HG03159 (cell line): Measurements from ENCODE around the gene MYL11.
"Not testable (repeated sequence)": the region's sequence is repeated elsewhere in the genome, so short reads cannot be mapped to it uniquely, and the experiment has no call there.

ENCODE experiments used
- ATAC-seq: cut with Tn5 transposase; IDR thresholded peaks from one replicate; pipeline ENCODE4 v1.9.1; 2021; ENCODE audit warnings: mild to moderate bottlenecking, moderate library complexity; ENCODE audit not compliant: unreplicated experiment

Gene MYL11

DNA sequence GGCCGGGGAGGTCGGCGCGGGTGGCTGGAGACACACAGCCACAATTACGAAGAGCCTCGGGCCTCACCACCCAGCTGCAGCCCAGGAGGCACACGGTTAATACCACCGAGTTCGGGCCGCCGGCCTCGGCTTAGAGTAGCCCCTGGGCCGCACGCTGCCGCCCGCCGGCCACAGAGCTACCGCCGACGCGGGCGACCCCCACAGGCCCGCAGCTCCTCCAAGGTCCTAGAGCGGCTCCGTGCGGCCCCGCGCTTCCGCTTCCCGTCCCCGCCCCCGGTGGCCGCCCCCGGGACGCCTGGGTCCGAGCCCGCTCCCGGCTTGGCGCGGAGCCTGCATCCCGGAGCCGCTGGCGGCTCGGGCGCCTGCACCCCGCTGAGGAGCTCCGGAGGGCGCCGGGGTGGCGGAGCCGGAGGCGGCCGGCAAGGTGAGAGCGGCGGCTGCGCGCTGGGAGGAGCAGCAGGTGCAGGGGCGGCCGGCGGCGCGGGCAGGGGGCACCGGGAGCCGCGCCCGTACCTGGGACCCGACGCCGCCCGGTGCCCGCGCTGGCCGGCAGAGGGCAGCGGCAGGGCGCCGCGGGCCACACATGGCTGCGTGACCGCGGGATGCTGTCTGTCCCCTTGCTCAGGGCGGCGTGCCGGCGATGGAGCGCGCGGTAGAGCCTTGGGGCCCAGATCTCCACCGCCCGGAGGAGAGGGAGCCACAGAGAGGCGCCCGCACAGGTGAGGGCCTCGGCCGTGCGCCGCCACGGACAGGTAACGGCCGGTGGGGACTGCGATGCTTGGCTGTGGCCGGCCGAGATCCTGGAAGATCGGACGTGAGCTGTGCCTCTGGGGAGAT lies 20.8 kb downstream of the MYL11 start, which contains the start of gene ZNF48:
Gene ZNF48, plus strand, starts transcription at position 266 of the 837 bp plus-strand sequence. Its CDS starts 375 bp downstream, at position 641.
- ATAC-seq = peak; percentile 65

DNA sequence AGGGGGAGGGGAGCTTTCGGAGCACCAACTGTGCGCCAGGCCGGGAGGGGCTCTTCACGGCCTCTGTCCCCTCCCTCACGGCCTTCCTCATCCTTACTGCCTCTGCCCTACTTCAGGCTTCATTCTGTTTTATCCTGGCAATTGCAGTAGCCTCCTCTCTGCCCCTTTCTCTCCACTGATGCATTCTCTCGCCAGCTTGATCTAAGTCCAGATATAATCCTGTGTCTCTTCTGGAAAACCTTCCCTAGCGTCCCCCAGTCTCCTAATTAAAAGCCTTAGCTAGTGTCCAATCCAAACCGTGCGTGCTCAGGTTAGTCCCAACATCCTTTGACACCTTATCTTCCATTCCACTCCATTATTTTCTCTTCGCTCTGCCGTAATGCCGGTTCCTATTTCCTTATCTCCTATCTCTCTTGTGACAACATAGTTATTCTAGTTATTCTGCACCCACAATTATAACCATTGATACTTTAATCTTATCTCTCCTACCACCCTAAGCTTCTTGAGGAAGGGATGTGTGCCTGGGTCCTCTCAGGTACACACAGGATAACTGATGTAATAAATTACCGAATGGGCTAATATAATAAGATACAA lies 21.5 kb downstream of the MYL11 start:
- ATAC-seq = no peak

DNA sequence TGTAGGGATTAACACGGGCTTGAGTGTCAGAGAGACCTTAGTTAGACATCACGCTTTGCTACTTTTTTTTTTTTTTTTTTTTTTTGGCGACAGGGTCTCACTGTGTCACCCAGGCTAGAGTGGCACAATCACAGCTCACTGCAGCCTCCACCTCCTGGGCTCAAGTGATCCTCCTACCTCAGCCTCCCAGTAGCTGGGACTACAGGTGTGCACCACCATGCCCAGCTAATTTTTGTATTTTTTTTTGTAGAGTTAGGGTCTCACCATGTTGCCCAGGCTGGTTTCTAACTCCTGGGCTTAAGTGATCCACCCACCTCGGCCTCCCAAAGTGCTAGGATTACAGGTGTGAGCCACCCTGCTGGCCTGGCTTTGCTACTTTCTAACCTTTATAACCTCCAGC lies 22.0 kb downstream of the MYL11 start:
- ATAC-seq = not testable (repeated sequence)

DNA sequence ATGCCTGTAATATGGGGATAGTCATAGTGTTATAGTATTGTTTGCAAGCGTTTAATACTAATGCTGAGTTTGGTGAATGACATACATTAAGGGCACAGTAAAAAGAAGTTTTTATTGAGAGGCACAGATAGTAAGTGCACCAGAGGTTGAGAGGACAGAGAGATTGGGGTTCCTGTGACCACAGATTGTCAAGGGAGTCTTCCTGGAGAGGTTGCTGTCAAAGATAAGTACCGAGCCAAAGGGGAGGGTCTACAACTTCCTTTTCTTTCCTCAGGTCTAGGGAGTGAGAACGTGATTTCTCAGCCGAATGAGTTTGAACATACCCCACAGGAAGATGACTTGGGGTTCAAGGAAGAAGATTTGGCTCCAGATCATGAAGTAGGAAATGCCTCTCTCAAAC lies 22.5 kb downstream of the MYL11 start:
- ATAC-seq = no peak

DNA sequence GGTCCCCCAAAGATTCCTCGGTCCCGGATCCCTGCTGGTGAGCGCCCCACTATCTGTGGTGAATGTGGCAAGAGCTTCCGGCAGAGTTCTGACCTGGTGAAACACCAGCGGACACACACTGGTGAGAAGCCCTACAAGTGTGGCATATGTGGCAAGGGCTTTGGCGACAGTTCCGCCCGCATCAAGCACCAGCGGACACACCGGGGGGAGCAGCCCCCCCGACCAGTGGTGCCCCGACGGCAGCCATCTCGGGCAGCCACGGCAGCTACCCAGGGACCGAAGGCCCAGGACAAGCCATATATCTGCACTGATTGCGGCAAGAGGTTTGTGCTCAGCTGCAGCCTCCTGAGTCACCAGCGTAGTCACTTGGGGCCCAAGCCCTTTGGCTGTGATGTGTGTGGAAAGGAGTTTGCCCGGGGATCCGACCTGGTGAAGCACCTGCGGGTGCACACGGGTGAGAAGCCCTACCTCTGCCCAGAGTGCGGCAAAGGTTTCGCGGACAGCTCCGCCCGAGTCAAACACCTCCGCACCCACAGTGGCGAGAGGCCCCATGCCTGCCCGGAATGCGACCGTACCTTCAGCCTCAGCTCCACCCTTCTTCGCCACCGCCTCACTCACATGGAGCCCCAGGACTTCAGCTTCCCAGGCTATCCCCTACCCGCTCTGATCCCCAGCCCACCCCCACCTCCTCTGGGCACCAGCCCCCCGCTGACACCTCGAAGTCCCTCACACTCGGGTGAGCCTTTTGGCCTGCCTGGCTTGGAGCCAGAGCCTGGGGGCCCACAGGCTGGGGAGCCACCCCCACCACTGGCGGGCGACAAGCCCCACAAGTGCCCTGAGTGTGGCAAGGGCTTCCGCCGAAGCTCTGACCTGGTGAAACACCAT lies 23.4 kb downstream of the MYL11 start:
- no peak for ATAC-seq

DNA sequence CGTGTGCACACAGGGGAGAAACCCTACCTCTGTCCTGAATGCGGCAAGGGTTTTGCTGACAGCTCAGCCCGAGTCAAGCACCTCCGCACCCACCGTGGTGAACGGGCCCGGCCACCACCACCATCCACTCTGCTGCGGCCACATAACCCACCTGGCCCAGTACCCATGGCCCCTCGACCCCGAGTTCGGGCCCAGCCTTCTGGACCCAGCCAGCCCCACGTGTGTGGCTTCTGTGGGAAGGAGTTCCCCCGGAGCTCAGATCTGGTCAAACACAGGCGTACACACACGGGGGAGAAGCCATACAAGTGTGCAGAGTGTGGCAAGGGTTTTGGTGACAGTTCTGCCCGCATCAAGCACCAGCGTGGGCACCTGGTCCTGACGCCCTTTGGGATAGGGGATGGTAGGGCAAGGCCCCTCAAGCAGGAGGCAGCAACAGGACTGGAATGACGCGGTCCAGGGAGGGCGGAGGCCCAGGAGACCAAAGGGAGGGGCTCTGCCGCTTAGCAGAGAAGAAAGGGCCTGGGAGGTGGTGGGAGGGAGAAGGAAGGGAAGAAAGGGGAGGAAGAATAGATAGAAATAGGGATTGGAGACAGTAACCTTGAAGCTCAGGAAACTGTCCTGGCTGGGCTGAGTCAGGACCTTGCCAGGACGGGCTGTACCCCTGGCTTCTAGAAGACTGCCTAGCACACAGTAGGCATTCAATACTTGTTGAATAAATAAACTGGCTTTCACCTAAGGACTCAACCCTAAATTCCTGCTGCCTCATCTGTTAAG lies 24.2 kb downstream of the MYL11 start:
- no peak for ATAC-seq

DNA sequence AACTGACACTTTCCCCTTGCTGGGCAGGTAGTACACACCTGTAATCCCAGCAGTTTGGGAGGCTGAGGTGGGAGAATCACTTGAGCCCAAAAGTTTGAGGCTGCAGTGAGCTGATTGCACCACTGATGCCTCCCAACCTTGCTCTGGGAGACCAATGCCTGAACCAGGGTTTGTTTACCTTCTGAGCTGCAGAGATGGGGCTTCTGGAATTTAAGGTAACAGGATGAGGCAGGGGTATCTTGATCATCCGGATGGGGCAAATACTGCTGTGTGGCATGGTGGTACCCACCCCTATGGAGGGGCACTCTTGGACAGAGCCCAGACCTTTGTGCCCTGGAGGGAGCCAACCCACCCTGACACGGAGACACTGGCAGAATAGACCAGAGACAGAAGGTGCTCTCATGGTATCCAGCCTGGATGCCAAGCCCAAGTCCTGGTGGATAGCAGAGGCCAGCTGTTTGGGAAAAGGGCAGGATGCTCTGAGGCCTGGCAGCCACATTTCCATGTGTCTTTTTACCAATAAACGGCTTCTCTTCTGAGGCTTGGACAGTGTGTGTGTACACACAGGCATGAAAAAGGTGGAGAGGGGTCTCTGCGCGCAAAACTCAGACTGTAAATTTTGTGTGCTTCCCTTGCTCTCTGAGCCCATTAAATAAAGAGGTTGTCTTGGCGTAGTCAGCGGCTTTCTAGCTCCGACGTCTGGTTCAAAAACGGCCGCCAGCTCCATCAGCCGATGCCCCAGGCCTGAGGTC lies 25.0 kb downstream of the MYL11 start:
- ATAC-seq = no peak

DNA sequence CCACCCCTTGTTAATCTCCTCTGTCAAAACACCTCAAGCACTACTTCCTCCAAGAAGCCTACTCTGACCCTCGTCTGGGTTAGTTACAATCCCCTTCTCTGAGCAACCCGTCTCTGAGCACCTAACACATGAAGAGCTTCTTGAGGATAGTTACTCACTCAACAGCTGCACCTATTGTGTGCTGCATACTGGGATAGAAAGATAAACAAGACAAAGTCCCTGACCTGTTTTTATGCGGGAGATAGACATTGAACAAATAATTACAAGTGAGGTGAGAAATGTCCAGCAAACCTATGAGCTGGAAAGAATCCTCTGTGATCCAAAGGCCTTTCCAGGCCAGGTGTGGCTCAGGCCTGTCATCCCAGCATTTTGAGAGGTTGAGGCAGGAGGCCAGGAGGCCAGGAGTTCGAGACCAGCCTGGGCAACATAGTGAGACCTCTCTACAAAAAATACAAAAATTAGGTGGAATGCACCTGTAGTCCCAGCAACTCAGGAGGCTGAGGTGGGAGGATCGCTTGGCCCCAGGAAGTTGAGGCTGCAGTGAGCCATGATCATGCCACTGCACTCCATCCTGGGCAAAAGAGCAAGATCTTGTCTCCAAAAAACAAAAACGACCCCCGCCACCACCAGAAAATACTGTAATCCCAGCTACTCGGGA lies 27.3 kb downstream of the MYL11 start:
- no peak for ATAC-seq

DNA sequence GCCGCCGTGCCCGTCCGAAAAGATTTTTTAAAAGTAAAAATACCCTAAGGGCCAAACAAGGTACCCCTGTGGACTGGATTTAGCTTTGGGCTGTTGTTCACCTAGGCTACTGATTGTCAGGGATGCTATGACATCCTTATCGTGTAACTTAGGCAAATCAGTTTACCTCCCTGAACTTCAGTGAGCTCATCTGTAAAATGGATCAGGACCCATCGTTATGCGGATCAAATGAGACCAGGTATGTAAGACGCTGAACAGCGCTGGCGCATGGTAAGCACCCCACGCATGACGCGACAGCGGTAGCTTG lies 32.1 kb downstream of the MYL11 start:
- ATAC-seq = no peak

DNA sequence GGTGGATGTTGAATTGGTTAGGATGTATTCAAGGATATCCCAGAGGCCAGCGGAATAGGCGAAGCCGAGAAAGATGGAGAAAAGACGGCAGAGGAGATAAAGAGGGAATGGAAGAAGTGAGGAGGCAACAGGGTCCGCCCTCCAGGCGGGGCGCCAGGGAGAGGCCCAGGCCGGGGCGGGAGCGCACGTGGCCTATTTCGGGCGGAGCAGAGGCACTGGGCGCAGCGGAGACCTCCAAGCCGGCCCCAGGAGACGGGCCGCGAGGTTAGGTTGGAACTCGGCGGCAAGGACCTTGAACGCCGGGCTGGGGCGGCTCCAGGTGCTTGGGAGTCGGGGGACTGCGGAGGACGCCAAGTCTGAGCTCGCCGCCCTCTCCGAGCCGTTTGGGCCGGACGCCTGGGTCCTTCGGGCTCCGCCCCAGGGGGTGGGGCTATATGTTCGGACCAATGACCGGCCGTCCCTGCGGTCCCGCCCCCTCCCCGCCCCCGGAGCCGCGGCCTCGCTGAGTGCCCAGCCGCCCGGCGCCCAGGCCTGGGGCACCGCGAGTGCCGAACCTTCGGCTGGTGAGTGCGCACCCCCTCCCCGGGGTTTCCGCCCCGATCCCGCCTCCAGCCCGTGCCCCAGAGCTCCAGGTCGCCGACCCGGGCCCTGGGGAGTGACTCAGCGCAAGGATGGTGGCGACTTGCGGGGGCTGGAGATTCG lies 32.7 kb downstream of the MYL11 start, which contains the start of gene ZNF771:
Gene ZNF771, plus strand, starts transcription at position 505 of the 702 bp plus-strand sequence. CDS start 448 bp downstream, outside the sequence.
- ATAC-seq = peak; percentile 76

DNA sequence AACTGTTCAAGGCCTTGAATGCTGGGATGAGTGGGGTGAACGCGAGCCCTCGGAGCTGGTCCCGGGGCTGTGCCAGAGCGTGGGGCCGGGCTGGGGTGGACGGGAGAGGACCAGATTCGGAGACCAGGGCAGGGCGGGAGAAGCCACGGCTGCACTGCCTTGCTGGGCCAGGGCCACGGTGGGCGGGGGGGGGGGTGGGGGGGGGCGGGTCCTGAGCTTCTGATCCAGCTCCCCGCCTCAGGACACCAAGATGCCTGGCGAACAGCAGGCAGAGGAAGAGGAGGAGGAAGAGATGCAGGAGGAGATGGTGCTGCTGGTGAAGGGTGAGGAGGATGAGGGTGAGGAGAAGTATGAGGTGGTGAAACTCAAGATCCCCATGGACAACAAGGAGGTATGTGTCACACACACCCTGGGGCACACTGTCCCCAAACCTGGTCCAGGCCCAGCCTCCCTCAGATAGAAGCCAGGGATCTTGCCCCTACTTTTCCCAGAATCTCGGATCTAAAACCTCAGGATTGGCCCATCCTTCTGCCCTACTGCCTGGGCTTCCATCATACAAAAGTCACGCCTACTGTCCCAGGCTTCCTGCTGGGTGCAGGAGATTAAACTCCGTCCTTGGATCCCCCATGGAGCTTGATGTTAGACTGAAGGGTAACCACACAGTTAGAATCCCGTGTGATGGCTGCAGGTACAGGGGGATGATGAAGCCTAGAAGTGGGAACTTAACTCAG lies 33.4 kb downstream of the MYL11 start:
- no peak for ATAC-seq

DNA sequence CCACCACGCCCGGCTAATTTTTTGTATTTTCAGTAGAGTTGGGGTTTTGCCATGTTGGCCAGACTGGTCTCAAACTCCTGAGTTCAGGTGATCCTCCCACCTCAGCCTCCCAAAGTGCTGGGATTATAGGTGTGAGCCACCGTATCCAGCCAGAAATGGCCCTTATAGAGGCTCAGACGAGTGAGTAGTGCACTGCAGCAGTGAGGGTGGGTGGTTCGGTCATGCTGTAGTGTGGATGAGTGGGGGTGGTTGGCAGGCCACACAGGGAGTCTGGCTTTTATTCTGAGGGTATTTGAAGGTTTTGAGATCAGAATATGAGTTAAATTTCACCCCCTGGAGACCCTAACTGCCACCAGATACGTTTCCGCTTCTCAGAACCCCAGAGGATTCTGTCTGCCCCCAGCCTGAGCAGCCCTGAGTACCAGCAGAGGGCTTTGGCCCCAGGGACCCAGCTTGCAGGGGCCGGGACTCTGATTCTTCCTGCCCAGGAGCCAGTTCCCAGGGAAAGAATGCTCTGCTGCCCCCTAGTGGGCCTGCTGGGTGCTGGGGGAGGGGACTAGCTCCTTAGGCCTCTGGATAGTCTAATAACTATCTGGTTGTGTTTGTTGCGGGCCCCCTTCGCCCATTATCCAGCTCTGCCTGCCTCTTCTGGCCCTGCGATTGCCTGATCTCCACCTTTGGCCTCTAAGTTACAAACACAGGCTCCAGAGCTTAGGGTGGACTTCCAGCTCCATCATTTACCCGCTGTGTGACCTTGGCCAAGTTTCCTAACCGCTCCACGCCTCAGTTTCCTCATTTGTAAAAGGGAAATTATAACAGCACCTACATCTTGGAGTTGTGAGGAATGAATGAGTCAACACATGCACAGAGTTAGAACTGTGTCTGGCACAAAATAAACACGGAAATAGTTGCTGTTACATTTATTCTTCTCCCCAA lies 34.8 kb downstream of the MYL11 start:
- no peak for ATAC-seq

DNA sequence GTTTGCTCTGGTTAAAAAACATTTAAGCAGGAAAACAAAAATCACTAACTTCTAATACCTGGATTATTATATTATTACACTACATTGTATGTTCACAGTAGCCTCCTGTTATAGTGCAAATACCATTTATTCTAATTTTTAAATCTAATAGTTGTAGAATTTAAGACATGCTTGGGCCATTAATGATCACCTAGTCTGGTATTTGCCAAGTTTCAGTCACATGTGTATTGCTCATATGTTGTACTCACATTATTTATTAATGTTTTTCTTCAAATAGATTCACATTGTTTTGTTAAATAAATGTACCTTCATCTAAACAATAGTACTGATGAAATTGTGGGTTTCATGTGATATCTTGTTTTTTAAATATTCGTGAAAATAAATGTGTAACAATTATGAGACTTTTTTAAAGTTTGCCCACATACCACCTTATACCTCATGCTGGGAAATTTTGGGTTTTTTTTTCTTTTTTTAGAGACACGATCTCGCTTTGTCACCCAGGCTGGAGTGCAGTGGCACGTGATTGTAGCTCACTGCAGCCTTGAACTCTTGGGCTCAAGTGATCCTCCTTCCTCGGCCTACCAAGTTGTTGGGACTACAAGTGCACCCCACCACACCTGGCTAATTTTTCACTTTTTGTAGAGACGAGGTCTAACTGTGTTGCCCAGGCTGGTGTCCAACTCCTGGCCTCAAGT lies 38.7 kb downstream of the MYL11 start:
- no peak for ATAC-seq

DNA sequence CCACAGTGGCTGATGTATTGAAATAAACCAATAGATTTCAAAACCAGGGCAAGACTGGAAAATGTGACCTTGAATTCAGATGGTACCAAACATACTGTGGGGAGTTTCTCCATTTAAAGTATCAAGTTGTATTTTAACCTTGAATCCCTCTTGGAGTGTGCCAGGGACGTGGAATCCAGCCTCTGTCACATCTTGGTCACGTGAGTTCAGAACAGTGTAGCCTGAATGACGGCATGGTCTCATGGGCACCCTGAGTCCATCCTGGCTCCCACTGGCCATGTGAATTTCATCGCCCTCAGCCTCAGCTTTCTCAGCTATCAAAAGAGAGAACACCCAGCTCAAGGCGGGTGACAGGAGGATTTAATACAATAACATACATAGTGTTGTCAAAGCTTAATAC lies 39.6 kb downstream of the MYL11 start:
- no peak for ATAC-seq

DNA sequence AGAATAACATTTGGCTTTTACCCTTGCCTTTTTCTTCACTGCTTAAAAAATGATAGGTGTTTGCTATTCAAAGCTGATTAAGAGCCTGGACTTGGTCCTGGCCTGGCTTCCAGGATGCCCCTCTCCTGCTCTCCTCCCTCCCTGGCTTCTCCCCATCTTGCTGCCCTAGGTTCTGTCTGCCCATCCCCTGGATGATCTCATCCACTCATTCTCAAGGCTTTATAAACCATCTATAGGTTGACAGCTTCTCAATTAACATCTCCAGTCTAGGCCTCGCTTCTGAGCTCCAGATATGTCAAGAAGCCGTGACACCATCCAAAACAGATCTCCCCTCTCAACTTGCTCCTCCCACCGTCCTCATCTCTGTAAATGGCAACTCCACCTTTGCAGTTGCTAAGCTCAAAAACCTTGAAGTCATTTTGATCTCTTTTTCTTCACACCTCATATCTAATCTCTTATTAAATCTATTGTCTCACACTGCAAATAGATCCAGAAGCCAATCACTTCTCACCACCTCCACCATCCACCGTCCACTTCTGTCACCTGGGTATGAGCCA lies 41.5 kb downstream of the MYL11 start:
- ATAC-seq = no peak
